Measurements from ENCODE around the gene CMPK2.

Gene CMPK2

DNA sequence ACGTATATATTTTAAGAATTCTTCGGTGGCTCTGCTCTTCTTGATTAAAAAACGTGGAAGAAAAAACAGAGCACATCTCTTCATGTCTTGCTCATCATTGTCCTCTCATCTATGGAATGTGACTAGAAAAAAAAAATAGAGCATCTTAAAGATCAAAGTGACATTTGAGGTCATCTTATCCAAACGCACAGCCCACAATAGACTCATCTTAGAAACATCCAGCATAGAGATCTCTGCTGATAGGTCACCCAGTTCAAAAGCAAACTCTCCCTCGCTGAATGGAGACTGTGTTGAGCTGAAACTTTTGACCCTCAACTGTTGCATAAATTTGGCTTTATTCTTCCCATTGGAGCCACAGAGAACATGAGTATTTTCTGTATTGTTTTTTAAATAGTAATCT lies 65.2 kb downstream of the CMPK2 start:
- DNase-seq: no peak
